GM06990 (cell line): ENCODE results near the gene RFX8.

Experiments used
- DNase-seq: peaks from one replicate; pipeline ENCODE4 v3.0.0-alpha.2; 2011; ENCODE audit not compliant: insufficient read length; ENCODE audit errors: extremely low read depth
- H3K27me3 ChIP-seq: replicated peaks from 2 replicates; pipeline ENCODE4 v1.6.0; 2011; ENCODE audit warnings: low read length; ENCODE audit not compliant: control insufficient read depth, insufficient read depth
- H3K36me3 ChIP-seq: 2 replicates; pipeline ENCODE4 v1.5.1; 2011; ENCODE audit warnings: low read length; ENCODE audit not compliant: control insufficient read depth, insufficient read depth
- H3K4me3 ChIP-seq: replicated peaks from 2 replicates; pipeline ENCODE4 v1.5.1; 2011; ENCODE audit warnings: low read depth, mild to moderate bottlenecking, control low read depth, low read length
- CTCF ChIP-seq: IDR thresholded peaks from 2 replicates; pipeline ENCODE4 v1.5.1; 2011; ENCODE audit warnings: low read length, control low read depth, mild to moderate bottlenecking, inconsistent platforms; ENCODE audit not compliant: insufficient read depth, poor library complexity, severe bottlenecking

RFX8 gene

GRCh38 chr2:101476605-101477208 is 1.8 kb upstream of the RFX8 start:
- no peak overlapping the region for H3K4me3 ChIP-seq
- H3K36me3 ChIP-seq, result no peaks in the 10 kb centered on the region
- no peak for DNase-seq
- TF ChIP-seq CTCF, result no peak
- H3K27me3 ChIP-seq, result peaks cover 1% of the 10 kb centered on the region

GRCh38 chr2:101473911-101474701 is 806 bp downstream of the RFX8 start:
- Histone ChIP-seq H3K27me3 (peaks cover 1% of the 10 kb centered on the region), H3K36me3 (no peaks in the 10 kb centered on the region), H3K4me3 (peak overlapping the region; percentile 10; the same call in 1 of the 2 replicates)
- peak; percentile 13 for DNase-seq
- TF ChIP-seq CTCF, result no peak

- H3K4me3 ChIP-seq, result no peak overlapping the region
These were observed 1.4 kb downstream of the RFX8 start for GRCh38 chr2:101473591-101473910.

GRCh38 chr2:101469863-101470262 is 5.0 kb downstream of the RFX8 start:
- Histone ChIP-seq H3K27me3 (no peaks in the 10 kb centered on the region; the same call in 1 of the 2 replicates), H3K36me3 (no peaks in the 10 kb centered on the region), H3K4me3 (no peak overlapping the region)
- no peak for DNase-seq
- no peak for TF ChIP-seq CTCF

More at GRCh38 chr2:101473591-101473910, 1.4 kb downstream of the RFX8 start:
- Histone ChIP-seq H3K27me3 (peaks cover 1% of the 10 kb centered on the region), H3K36me3 (no peaks in the 10 kb centered on the region)
- no peak for TF ChIP-seq CTCF
- no peak for DNase-seq

GRCh38 chr2:101467306-101467705 is 7.6 kb downstream of the RFX8 start:
- H3K36me3 ChIP-seq, result no peaks in the 10 kb centered on the region
- no peak overlapping the region for H3K4me3 ChIP-seq
- no peak for DNase-seq

More at GRCh38 chr2:101467306-101467705, 7.6 kb downstream of the RFX8 start:
- TF ChIP-seq CTCF, result no peak
- H3K27me3 ChIP-seq, result no peaks in the 10 kb centered on the region; the same call in 1 of the 2 replicates
